C4-2B (cell line): ENCODE measurements around the gene AP3D1.

Experiments used
- H3K27ac ChIP-seq: fragments of 450-650 bp; 2 replicates; pipeline ENCODE4 v1.5.1; 2017
- CTCF ChIP-seq: fragments of 450-650 bp; conservative IDR thresholded peaks from 2 replicates; pipeline ENCODE4 v1.5.1; 2017; ENCODE audit warnings: mild to moderate bottlenecking
- ZFX ChIP-seq: fragments of 450-650 bp; IDR thresholded peaks from 2 replicates; pipeline ENCODE4 v1.6.1; 2017

AP3D1 gene

GRCh38 chr19:2111425-2111824 lies 39.9 kb downstream of the AP3D1 start:
- no peak for TF ChIP-seq ZFX
- no peak for TF ChIP-seq CTCF
- H3K27ac ChIP-seq = no peak overlapping the region

- TF ChIP-seq CTCF (no peak), ZFX (no peak)
- no peak overlapping the region for H3K27ac ChIP-seq
Measured at GRCh38 chr19:2110822-2111221, 40.5 kb downstream of the AP3D1 start.

- no peak for TF ChIP-seq CTCF
- no peak for TF ChIP-seq ZFX
- no peak overlapping the region for H3K27ac ChIP-seq
Measured at GRCh38 chr19:2109046-2109864, 42.1 kb downstream of the AP3D1 start.

- H3K27ac ChIP-seq = no peak overlapping the region
- TF ChIP-seq ZFX (no peak), CTCF (no peak)
Measured at GRCh38 chr19:2108251-2109016, 42.9 kb downstream of the AP3D1 start.

- H3K27ac ChIP-seq = no peak overlapping the region
- TF ChIP-seq CTCF = no peak
- no peak for TF ChIP-seq ZFX
Measured at GRCh38 chr19:2103045-2103707, 48.2 kb downstream of the AP3D1 start.

GRCh38 chr19:2101417-2102335 lies 49.7 kb downstream of the AP3D1 start:
- TF ChIP-seq ZFX (no peak), CTCF (no peak)
- H3K27ac ChIP-seq = no peak overlapping the region
